Caco-2 (cell line): ENCODE data around the gene TRPC4AP. TPM values are rescaled to one million over a fixed set of nuclear protein-coding genes. Genes with fewer than 3 reads are reported as not detected.

Experiments
- BruUV-seq: library from RNA; stranded (reverse); fragments of 400-500 nt; replicated peaks from 2 replicates; lab custom pipeline; 2021; lab: Mats Ljungman, UMichigan
- CTCF ChIA-PET: fragments of 300-600 bp; sonication (Branson Sonifier 250); formaldehyde crosslinking; loops from one replicate; lab custom pipeline; 2022; ENCODE audit warnings: antibody characterized with exemption; lab: Charles Lee
- POLR2A ChIA-PET: fragments of 300-600 bp; sonication (Branson Sonifier 250); formaldehyde crosslinking; loops from one replicate; lab custom pipeline; 2022; ENCODE audit warnings: antibody characterized with exemption; lab: Charles Lee
- DNase-seq, 2 experiments: peaks; one replicate each; pipeline versions ENCODE4 v3.0.0 to v3.0.0-alpha.2; 2020 to 2022
- H3K27me3 ChIP-seq: replicated peaks from 2 replicates; pipeline ENCODE4 v1.6.0; 2011; ENCODE audit warnings: low read length; ENCODE audit not compliant: control insufficient read depth, insufficient read depth
- H3K36me3 ChIP-seq: 2 replicates; pipeline ENCODE4 v1.5.1; 2011; ENCODE audit warnings: low read length; ENCODE audit not compliant: control insufficient read depth, insufficient read depth
- H3K4me1 ChIP-seq: fragments of 250-450 bp; sonication (Bioruptor Pico); 2 replicates; pipeline ENCODE4 v1.5.1; 2020; ENCODE audit warnings: mild to moderate bottlenecking
- H3K4me3 ChIP-seq: 2 replicates; pipeline ENCODE4 v1.5.1; 2011; ENCODE audit warnings: low read depth, mild to moderate bottlenecking, control low read depth, low read length
- H3K9me3 ChIP-seq: fragments of 250-450 bp; sonication (Bioruptor Pico); 2 replicates; pipeline ENCODE4 v1.5.1; 2020; ENCODE audit warnings: mild to moderate bottlenecking, moderate library complexity
- H3K27ac Mint-ChIP-seq: one replicate; pipeline ENCODE4 v1.8.0; 2022; ENCODE audit warnings: mixed read lengths; ENCODE audit not compliant: unreplicated experiment
- H3K27me3 Mint-ChIP-seq: one replicate; pipeline ENCODE4 v1.8.0; 2022; ENCODE audit warnings: mixed read lengths; ENCODE audit not compliant: insufficient read depth, unreplicated experiment
- H3K36me3 Mint-ChIP-seq: one replicate; pipeline ENCODE4 v1.8.0; 2022; ENCODE audit warnings: mild to moderate bottlenecking, mixed read lengths; ENCODE audit not compliant: insufficient read depth, unreplicated experiment
- H3K4me1 Mint-ChIP-seq: one replicate; pipeline ENCODE4 v1.8.0; 2022; ENCODE audit warnings: low read depth, mixed read lengths; ENCODE audit not compliant: unreplicated experiment
- H3K4me3 Mint-ChIP-seq: one replicate; pipeline ENCODE4 v1.8.0; 2022; ENCODE audit warnings: mild to moderate bottlenecking, moderate library complexity, mixed read lengths; ENCODE audit not compliant: unreplicated experiment
- H3K9me3 Mint-ChIP-seq: one replicate; pipeline ENCODE4 v1.8.0; 2022; ENCODE audit warnings: mixed read lengths; ENCODE audit not compliant: unreplicated experiment
- intact Hi-C: fragments of 100-400 bp; cut with micrococcal nuclease; formaldehyde crosslinking; loops from one replicate; pipeline ENCODE4 v1.10.0; 2022; ENCODE audit not compliant: unreplicated experiment
- total RNA-seq: library from RNA; stranded (reverse); gene quantifications from 2 replicates; pipeline ENCODE4 v1.2.3, GENCODE V29; 2022
- TF ChIP-seq, protein P1 (sequence below), 2 experiments: fragments of 200-600 bp in 1 of 2; IDR thresholded peaks; 1 replicate in 1 of 2; 2 replicates in 1 of 2; pipeline versions ENCODE4 v1.5.1 to v1.8.0; 2011 to 2022; ENCODE audit warnings: antibody characterized with exemption in 1 of 2, control low read depth in 1 of 2, inconsistent platforms in 1 of 2, low read depth in 1 of 2, low read length in 1 of 2, mild to moderate bottlenecking in 1 of 2, moderate library complexity in 1 of 2; ENCODE audit not compliant: insufficient read depth in 1 of 2, severe bottlenecking in 1 of 2, unreplicated experiment in 1 of 2

The TRPC4AP gene
- total RNA-seq, 1 experiment from 2014 or later: 144 TPM

DNA sequence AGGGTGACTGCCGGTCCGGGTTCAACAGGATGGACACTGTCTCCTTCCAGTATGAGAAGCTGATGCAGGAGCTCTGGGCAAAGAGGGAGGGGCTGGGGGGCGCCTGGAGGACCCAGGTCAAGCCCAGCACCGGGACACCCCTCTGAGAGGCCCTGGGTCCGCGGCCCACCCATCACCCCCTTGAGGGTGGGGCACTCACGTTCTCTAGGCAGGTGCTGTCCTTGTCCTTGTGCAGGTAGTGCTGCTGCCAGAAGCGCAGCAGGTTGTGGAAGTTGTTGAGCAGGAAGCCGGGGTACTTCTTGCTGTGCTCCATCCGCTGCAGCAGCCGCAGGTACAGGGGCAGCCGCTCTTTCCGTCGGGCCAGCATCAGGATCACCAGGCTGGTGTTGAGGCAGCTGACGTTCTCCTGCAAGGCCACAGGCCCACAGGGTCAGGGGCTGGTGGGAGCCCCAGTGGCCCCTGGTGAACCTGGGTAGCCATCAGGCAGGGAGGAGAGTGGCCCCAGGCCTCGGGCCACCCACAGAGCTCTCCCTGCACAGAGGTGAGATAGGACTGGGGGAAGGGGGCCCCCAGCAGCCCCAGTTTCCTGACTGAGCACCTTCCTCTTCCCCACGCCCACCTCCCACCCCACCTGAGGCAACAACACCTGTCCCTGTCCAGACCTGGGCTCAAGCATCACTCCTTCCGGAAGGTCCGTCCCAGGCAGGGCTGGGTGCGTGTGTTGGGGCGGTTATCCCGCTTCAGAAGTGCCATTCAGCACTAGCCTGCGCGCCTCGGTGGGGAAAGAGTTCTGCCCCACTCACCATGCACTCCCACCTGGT is 89.2 kb downstream of the TRPC4AP start:
- ChIA-PET CTCF (interaction anchor here (0.9 to 4.3 kb wide), 2 partner anchors 36 to 129 kb away, joined by 3 to 17 read pairs; no protein-coding TSS in a partner anchor), POLR2A (interaction anchor here (0.6 kb wide), 2 partner anchors 30 to 276 kb away, joined by 3 read pairs; no protein-coding TSS in a partner anchor)
- Histone ChIP-seq H3K36me3 (peaks cover 36% of the 10 kb centered on the region), H3K4me3 (no peak overlapping the region), H3K9me3 (no peaks in the 10 kb centered on the region), H3K27me3 (no peaks in the 10 kb centered on the region), H3K4me1 (no peaks in the 10 kb centered on the region)
- no peak overlapping the region for H3K4me3 Mint-ChIP-seq
- peak overlapping the region; percentile 9 for H3K27ac Mint-ChIP-seq
- no TSS peak for BruUV-seq
- H3K27me3 Mint-ChIP-seq: no peaks in the 10 kb centered on the region
- H3K4me1 Mint-ChIP-seq: no peaks in the 10 kb centered on the region
- intact Hi-C loops: loop anchor here (5.0 kb wide), 1 partner anchor 131 kb away; the partner anchor contains the start of gene GGT7
- no peaks in the 10 kb centered on the region for H3K9me3 Mint-ChIP-seq
- peaks cover 95% of the 10 kb centered on the region for H3K36me3 Mint-ChIP-seq
- TF ChIP-seq, protein P1, sequence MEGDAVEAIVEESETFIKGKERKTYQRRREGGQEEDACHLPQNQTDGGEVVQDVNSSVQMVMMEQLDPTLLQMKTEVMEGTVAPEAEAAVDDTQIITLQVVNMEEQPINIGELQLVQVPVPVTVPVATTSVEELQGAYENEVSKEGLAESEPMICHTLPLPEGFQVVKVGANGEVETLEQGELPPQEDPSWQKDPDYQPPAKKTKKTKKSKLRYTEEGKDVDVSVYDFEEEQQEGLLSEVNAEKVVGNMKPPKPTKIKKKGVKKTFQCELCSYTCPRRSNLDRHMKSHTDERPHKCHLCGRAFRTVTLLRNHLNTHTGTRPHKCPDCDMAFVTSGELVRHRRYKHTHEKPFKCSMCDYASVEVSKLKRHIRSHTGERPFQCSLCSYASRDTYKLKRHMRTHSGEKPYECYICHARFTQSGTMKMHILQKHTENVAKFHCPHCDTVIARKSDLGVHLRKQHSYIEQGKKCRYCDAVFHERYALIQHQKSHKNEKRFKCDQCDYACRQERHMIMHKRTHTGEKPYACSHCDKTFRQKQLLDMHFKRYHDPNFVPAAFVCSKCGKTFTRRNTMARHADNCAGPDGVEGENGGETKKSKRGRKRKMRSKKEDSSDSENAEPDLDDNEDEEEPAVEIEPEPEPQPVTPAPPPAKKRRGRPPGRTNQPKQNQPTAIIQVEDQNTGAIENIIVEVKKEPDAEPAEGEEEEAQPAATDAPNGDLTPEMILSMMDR (IDR thresholded peaks at IDR 0.05; ENCODE audit: insufficient read depth in 1 of 2, low read depth in 1 of 2, low read length in 1 of 2, severe bottlenecking in 1 of 2, unreplicated experiment in 1 of 2): no peak
- DNase-seq: peak in 1 of 2 experiments; percentile 45

DNA sequence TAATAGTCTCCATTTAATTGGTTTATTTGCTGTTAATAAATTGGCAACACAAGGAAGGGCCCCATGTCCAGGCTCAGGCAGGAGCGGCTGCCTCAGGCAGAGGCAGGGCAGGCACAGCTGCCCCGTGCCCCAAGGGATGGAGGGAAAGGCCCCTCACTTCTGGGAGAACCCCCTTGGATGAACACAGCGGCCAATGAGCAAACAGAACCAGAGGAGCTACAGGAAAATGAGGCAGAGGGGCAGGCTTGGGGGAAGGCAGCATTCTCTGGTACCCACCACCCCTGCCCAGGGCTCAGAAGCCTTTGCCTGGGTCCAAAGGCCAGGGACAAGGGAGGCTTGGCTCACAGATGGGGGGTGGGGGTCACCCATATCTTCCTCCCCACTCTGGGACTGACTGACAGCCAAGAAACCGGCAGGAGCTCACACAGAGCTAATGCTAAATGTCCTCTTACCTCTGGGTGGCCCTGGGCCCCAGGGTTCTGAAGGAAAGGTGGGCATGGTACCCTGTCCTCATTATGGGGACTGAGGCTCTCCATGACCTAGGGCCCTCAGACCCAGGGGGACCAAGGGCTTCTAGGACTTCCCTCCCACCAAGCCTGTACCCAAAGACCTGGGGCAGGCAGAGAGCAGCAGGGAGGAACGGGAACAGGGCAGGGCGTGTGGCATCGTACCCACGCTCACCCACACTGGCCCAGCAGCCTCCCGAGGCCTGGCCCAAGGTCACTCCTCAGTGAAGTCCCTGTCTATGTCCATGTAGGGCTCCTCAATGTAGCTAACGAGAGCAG is 90.0 kb downstream of the TRPC4AP start:
- CTCF ChIA-PET: interaction anchor here (0.7 to 4.3 kb wide), 3 partner anchors 36 to 130 kb away, joined by 3 to 17 read pairs (median 3); partner anchors contain the start of gene GGT7
- Mint-ChIP-seq H3K4me3 (no peak overlapping the region), H3K27me3 (no peaks in the 10 kb centered on the region), H3K36me3 (peaks cover 95% of the 10 kb centered on the region), H3K27ac (no peak overlapping the region), H3K9me3 (no peaks in the 10 kb centered on the region), H3K4me1 (no peaks in the 10 kb centered on the region)
- no peaks in the 10 kb centered on the region for H3K4me1 ChIP-seq
- no peaks in the 10 kb centered on the region for H3K27me3 ChIP-seq
- intact Hi-C loops: loop anchor here (5.0 kb wide), 1 partner anchor 130 kb away; the partner anchor contains the start of gene GGT7
- no peak overlapping the region for H3K4me3 ChIP-seq
- no peaks in the 10 kb centered on the region for H3K9me3 ChIP-seq
- BruUV-seq: TSS peak; percentile 46
- POLR2A ChIA-PET: interaction anchor here (0.6 kb wide), 2 partner anchors 29 to 277 kb away, joined by 3 read pairs; no protein-coding TSS in a partner anchor
- DNase-seq: peak in 1 of 2 experiments; percentile 42
- peaks cover 31% of the 10 kb centered on the region for H3K36me3 ChIP-seq
- TF ChIP-seq, protein P1 (IDR thresholded peaks at IDR 0.05; ENCODE audit: insufficient read depth in 1 of 2, low read depth in 1 of 2, low read length in 1 of 2, severe bottlenecking in 1 of 2, unreplicated experiment in 1 of 2): peak in 1 of 2 experiments; percentile 7
